Upper lobe of left lung (tissue), 4 donors: ENCODE data around the gene SBSN.

Experiments used
- CTCF ChIP-seq, 6 experiments: fragments of 450-650 bp in 4 of 6; fragments of 200-600 bp in 2 of 6; sonication (generic) in 2 of 6; IDR thresholded peaks; one replicate each; pipeline ENCODE4 v1.5.1; 2016 to 2019; ENCODE audit warnings: antibody characterized with exemption in 6 of 6
- POLR2AphosphoS5 ChIP-seq, 2 donors: sonication (generic); formaldehyde crosslinking; IDR thresholded peaks; one replicate each; pipeline ENCODE4 v1.5.1; 2017; ENCODE audit warnings: antibody characterized with exemption in 2 of 2

- TF ChIP-seq CTCF (IDR thresholded peaks at IDR 0.05) (peak; percentile 61 to 72 (median 70)), POLR2AphosphoS5 (IDR thresholded peaks at IDR 0.05) (no peak)
Observed at GRCh38 chr19:35549174-35549788, 21.2 kb upstream of the SBSN start.
